HepG2 (cell line): ENCODE results near the gene P2RX3. TPM values are rescaled to one million over a fixed set of nuclear protein-coding genes. Genes with fewer than 3 reads are reported as not detected.
A peak's percentile ranks its signal among the peaks of the same experiment; 100 is the strongest.

ENCODE experiments used
- ARNTL ChIP-seq: sonication (generic); formaldehyde crosslinking; IDR thresholded peaks from 2 replicates; pipeline ENCODE4 v1.4.0; 2020; ENCODE audit warnings: mild to moderate bottlenecking, missing genetic modification reagents
- FOXO1 ChIP-seq: sonication (generic); formaldehyde crosslinking; IDR thresholded peaks from 2 replicates; pipeline ENCODE4 v1.4.0; 2020; ENCODE audit warnings: missing genetic modification reagents
- GMEB2 ChIP-seq: IDR thresholded peaks from 2 replicates; pipeline ENCODE4 v1.6.1; 2016; ENCODE audit warnings: missing biosample characterization, missing genetic modification reagents, low read depth
- RBM22 ChIP-seq: fragments of 200-400 bp; formaldehyde crosslinking; optimal IDR thresholded peaks from 2 replicates; pipeline ENCODE3; 2017; ENCODE audit warnings: mild to moderate bottlenecking, low read length, moderate library complexity
- RBM39 ChIP-seq: fragments of 200-400 bp; formaldehyde crosslinking; IDR thresholded peaks from one replicate; pipeline ENCODE4 v1.6.1; 2018; ENCODE audit warnings: antibody characterized with exemption, mild to moderate bottlenecking, low read depth, low read length; ENCODE audit not compliant: poor library complexity, severe bottlenecking
- RFX1 ChIP-seq: fragments of 450-650 bp; IDR thresholded peaks from 2 replicates; pipeline ENCODE4 v1.6.1; 2017
- SAP130 ChIP-seq: IDR thresholded peaks from 2 replicates; pipeline ENCODE4 v1.6.1; 2016; ENCODE audit warnings: low read depth
- TRIM24 ChIP-seq: sonication (generic); formaldehyde crosslinking; IDR thresholded peaks from 2 replicates; pipeline ENCODE4 v1.8.0; 2022; ENCODE audit warnings: mild to moderate bottlenecking, missing genetic modification reagents
- ZFY ChIP-seq: sonication (generic); formaldehyde crosslinking; IDR thresholded peaks from 2 replicates; pipeline ENCODE4 v1.4.0; 2020; ENCODE audit warnings: missing genetic modification reagents
- ZNF143 ChIP-seq: sonication (generic); formaldehyde crosslinking; IDR thresholded peaks from 2 replicates; pipeline ENCODE4 v1.4.0; 2020; ENCODE audit warnings: missing genetic modification reagents
- ZNF292 ChIP-seq: sonication (generic); formaldehyde crosslinking; IDR thresholded peaks from 2 replicates; pipeline ENCODE4 v1.8.1; 2022; ENCODE audit warnings: mild to moderate bottlenecking, low read depth, missing genetic modification reagents, borderline replicate concordance
- ZNF512B ChIP-seq: sonication (generic); formaldehyde crosslinking; IDR thresholded peaks from 2 replicates; pipeline ENCODE4 v1.5.1; 2020; ENCODE audit warnings: missing genetic modification reagents, mild to moderate bottlenecking, borderline replicate concordance
- ZNF687 ChIP-seq: sonication (generic); formaldehyde crosslinking; IDR thresholded peaks from 2 replicates; pipeline ENCODE4 v1.5.1; 2020; ENCODE audit warnings: mild to moderate bottlenecking, missing genetic modification reagents, moderate library complexity
- polyA plus RNA-seq, 8 experiments: library from polyadenylated mRNA; depleted of rRNA in 3 of 8; stranded (reverse) in 7 of 8; unstranded in 1 of 8; fragments of >200 nt; fragmentation: Illumina TruSeq in 4 of 8; extraction: Trizol in 4 of 8; gene quantifications; 2 replicates each; pipeline versions ENCODE4 v1.2.1 to v1.2.3, GENCODE V29; 2011 to 2016; ENCODE audit warnings: low read depth in 4 of 8, missing spikeins in 1 of 8, mixed read lengths in 1 of 8; ENCODE audit not compliant: insufficient read depth in 1 of 8
- total RNA-seq, 5 experiments: library from RNA; depleted of rRNA; stranded (reverse); fragments of >200 nt; fragmentation: Illumina TruSeq; extraction: Trizol; gene quantifications; 2 replicates each; pipeline ENCODE4 v1.2.3, GENCODE V29; 2016; ENCODE audit warnings: low read depth in 1 of 5
- TF ChIP-seq, protein P1 (sequence below): sonication (generic); formaldehyde crosslinking; IDR thresholded peaks from 2 replicates; pipeline ENCODE4 v1.9.0; 2022; ENCODE audit warnings: low read depth, missing genetic modification reagents
- TF ChIP-seq, protein P2 (sequence below): sonication (generic); formaldehyde crosslinking; IDR thresholded peaks from 2 replicates; pipeline ENCODE4 v1.5.0; 2020; ENCODE audit warnings: mild to moderate bottlenecking, missing genetic modification reagents

Gene P2RX3
- total and polyA plus RNA-seq, 2 of the 13 experiments (the other 11 are each of a cell fraction or from before 2014, with no cell fraction given) = 0.08 TPM; not detected in 1

- TF ChIP-seq, protein P1, sequence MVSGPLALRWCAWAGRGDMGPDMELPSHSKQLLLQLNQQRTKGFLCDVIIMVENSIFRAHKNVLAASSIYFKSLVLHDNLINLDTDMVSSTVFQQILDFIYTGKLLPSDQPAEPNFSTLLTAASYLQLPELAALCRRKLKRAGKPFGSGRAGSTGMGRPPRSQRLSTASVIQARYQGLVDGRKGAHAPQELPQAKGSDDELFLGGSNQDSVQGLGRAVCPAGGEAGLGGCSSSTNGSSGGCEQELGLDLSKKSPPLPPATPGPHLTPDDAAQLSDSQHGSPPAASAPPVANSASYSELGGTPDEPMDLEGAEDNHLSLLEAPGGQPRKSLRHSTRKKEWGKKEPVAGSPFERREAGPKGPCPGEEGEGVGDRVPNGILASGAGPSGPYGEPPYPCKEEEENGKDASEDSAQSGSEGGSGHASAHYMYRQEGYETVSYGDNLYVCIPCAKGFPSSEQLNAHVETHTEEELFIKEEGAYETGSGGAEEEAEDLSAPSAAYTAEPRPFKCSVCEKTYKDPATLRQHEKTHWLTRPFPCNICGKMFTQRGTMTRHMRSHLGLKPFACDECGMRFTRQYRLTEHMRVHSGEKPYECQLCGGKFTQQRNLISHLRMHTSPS (CRISPR knock-in tag) = no peak
- TF ChIP-seq ZFY (CRISPR knock-in tag) = peak; percentile 77
- TF ChIP-seq, protein P2, sequence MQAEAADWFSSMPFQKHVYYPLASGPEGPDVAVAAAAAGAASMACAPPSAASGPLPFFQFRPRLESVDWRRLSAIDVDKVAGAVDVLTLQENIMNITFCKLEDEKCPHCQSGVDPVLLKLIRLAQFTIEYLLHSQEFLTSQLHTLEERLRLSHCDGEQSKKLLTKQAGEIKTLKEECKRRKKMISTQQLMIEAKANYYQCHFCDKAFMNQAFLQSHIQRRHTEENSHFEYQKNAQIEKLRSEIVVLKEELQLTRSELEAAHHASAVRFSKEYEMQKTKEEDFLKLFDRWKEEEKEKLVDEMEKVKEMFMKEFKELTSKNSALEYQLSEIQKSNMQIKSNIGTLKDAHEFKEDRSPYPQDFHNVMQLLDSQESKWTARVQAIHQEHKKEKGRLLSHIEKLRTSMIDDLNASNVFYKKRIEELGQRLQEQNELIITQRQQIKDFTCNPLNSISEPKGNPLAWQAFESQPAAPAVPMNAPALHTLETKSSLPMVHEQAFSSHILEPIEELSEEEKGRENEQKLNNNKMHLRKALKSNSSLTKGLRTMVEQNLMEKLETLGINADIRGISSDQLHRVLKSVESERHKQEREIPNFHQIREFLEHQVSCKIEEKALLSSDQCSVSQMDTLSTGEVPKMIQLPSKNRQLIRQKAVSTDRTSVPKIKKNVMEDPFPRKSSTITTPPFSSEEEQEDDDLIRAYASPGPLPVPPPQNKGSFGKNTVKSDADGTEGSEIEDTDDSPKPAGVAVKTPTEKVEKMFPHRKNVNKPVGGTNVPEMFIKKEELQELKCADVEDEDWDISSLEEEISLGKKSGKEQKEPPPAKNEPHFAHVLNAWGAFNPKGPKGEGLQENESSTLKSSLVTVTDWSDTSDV = no peak
- TF ChIP-seq SAP130 (CRISPR knock-in tag) = peak; percentile 27; the same call in 1 of the 2 replicates
- TF ChIP-seq GMEB2 = no peak
- TF ChIP-seq ZNF292 (CRISPR knock-in tag) = no peak
- peak; percentile 69 for TF ChIP-seq RFX1
- TF ChIP-seq ZNF512B (CRISPR knock-in tag) = no peak
- no peak for TF ChIP-seq ZNF143 (CRISPR knock-in tag)
- 0 out of 2 replicates have a peak, but pooled peaks have one; percentile 20 for TF ChIP-seq ZNF687 (CRISPR knock-in tag)
- peak; percentile 24 for TF ChIP-seq RBM22
- TF ChIP-seq RBM39 = no peak
- TF ChIP-seq ARNTL (CRISPR knock-in tag) = no peak
- no peak for TF ChIP-seq TRIM24 (CRISPR knock-in tag)
- no peak for TF ChIP-seq FOXO1
Observed at GRCh38 chr11:57322256-57323166, 15.6 kb upstream of the P2RX3 start (continued).
